Brain pericyte (primary cell): ENCODE data around the gene KCNMA1.

Experiments
- DNase-seq: peaks from one replicate; pipeline ENCODE4 v3.0.0-alpha.2; 2012; ENCODE audit warnings: low read depth, low spot score

Gene KCNMA1

DNA sequence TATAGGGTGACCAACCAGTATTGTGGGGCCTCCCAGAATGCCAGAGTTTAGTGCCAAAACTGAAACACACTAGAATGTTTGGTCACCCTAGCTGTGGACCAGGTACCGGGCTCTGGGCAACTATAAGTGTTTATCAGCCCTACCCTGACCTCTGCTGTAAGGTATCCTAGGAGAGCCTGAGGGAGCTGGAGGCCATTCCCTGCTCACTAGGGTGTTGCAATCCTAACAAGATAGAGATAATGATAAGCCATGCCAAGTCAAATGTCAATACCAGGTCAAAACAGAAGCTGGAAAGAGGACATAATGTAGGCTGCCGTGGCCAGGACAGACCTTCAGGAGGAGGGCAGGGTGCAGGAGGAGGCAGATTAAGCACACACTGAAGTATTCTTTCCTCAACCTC is 151.8 kb downstream of the KCNMA1 start:
- DNase-seq: no peak

DNA sequence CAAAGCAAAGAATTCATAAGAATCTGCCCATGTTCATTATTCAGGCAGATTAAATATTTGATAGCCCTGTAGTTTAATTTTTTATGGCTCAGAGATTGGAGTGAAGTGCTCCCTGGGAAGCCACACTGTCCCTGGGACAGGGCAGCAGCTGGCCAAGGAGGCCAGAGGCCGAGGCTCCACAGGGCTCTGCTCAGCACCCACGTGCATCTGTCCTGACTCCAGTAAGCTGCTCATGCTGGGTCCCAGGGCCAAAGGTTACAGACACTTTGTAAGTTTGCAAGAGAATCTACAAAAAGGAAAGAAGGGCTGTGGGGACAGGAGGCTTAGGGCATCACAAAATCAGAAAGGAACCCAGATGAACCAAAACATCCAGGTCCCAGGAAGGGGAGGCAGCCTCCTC is 155.5 kb downstream of the KCNMA1 start:
- DNase-seq: no peak

DNA sequence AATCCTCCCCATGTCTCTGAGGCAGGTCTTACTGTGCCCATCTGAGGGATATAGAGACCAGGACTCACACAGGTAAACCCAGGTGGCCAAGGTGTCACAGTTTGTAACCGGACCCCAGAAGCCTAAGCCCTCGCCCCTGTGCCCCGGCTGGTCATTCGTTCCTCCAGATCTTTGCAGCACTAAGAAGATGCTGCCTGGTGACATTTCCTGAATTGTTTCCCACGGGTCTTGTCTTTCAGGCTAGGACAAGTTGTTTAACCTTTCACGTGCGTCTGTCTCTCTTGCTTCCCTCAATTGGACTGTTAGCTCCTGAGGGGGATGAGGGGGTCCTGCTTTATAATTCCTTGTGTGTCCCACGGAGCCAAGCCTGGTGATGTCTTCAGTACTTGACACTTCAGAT is 158.0 kb downstream of the KCNMA1 start:
- no peak for DNase-seq

DNA sequence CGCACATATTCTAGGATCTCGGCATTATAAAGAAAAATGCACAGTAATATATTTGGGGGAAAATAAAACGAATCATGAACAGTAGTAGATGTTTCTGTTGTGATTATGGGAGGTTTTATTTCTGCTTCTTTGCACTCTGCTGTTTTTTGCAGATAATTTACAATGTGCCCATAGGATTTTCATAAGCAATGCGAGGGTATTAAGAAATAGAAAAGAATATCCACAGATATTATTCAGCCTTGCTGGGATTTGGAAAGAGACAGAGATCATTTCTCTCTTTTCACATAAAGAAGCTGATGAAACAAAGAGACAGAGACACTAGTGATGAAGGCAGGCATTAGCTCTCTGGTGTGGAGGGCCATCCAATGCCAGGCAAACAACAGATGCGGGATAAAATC is 158.6 kb downstream of the KCNMA1 start:
- no peak for DNase-seq

DNA sequence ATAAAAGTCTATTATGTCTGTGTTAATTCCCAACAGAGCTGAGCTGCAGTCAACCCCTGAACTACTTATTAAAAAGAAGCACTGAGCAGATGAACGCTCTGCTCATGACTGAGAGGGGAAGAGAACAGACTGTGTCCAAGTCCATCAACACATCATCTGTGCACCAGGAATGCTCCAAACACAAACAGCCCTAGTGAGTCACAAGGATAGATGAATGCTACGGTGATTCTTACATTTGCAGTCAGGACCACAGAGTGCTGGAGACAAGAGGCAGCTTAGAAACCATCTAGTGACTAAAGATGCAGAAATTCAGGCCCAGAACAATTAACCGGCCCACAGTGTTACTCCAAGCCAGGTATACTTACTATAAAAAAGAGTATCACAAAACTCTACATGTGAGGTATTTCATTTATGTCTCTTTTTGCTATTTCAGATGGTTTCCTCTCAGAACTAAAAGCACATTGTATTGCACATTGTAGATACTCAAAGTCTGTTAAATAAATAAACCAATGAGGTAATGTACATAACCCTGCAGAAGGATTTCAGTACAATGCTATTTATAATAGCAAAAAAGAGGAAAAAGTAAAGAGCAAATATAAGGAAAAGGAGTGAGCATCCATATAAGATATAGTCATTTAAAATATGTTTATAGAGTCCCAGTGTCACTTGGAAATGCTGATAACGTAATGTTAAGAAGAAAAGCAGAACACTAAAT is 159.2 kb downstream of the KCNMA1 start:
- no peak for DNase-seq

DNA sequence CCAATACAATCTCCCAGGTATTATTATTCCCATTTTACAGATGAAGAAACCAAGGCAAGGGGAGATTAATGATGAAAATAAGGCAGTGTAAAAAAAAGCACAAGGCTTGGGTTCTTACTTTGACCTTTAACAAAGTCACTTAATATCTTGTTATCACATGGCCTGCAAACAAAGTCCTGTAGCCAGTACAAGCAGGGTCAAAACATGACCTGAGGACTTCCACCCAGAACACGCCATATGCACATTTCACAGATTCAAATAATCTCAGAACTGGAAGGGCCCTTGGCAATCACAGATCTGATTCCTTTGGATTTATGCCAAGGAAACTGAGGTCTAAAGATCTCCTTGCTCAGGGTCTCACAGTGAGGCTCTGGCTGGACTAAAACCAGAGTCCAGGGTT is 162.1 kb downstream of the KCNMA1 start:
- DNase-seq: no peak

DNA sequence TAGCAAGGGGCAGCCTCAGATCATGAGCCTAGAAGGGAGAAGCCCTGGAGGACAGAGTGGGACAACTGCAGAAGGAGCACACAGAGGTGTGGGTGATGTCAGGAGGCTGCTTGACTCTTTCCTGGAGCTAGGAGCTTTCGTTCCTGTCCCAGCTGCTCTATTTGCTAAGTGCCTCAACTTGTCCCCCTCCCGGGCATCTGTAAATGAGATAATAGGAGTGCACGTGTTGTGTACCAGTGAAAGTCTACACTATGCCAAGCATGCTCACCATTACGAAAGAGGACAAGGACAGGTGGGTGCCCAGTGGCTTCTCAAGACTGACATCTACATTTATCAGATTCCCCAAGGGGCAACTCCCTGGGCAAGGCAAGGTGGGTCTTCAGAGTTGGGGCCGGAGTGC is 162.7 kb downstream of the KCNMA1 start:
- DNase-seq: no peak

DNA sequence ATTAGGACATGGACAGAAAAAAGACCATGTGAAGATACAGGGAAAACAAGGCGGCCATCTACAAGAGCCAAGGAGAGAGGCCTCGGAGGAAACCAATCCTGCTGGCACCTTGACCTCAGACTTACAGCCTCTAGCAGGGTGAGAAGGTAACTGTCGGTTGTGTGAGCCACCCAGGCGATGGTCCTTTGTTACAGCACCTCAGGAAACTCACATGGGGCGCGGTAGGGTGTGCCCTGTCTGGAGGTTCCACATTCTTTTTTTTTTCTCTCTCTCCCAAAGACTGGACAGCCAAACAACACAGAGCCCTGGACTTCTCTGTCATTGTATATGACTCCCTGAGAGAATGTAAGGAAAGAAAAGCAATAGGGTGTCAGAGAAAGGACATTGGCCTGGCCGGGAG is 163.2 kb downstream of the KCNMA1 start:
- DNase-seq: no peak

DNA sequence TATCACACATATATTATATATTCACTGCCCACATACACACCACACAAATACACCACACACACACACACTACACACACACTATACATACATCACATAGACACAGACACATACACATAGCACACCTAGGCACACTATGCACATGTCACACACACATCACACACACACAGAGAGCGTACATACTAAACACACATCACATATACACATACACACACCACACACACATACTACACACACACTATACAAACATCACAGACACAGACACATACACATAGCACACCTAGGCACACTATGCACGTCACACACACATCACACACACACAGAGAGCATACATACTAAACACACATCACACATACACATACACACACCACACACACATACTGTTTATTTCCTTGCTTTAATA is 165.5 kb downstream of the KCNMA1 start:
- DNase-seq: no peak

DNA sequence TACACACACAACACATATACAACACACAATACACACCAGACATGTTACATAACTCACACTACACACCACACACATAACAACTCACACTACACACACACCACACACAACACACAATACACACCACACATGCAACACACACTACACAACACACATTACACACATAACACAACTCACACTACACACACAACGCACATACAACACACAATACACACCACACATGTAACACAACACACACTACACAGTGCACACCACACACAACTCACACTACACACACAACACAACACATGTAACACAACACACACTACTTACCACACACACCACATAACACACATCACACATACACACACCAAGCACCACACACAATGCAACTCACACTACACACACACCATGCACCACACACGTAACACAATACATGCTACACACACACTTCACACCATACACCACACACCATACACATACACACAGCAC is 166.5 kb downstream of the KCNMA1 start:
- no peak for DNase-seq

DNA sequence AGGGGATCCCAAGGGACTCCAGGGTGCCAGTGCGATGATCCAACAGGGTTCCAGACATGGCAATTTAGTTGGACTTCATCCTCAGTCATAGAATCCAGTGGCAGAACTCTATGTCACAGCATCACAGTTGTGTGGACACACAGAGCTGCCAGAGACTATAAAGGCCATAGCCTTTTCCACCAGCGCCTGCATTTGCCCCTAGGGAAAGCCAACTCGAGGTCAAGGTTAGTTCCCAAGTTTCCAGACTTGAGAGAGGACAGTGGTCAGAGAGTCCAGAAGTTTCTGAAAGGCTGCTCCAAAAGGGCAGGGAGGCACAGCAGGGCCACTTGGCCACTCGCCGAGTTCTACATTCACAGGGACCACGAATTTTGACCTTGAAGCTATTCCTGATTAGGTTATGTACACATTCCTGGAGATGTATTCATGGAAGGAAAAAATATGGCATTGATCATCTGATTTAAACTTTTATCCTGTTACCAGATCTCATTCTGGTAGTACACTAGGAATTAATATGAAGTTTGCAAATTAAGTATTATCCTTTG is 170.1 kb downstream of the KCNMA1 start:
- no peak for DNase-seq

DNA sequence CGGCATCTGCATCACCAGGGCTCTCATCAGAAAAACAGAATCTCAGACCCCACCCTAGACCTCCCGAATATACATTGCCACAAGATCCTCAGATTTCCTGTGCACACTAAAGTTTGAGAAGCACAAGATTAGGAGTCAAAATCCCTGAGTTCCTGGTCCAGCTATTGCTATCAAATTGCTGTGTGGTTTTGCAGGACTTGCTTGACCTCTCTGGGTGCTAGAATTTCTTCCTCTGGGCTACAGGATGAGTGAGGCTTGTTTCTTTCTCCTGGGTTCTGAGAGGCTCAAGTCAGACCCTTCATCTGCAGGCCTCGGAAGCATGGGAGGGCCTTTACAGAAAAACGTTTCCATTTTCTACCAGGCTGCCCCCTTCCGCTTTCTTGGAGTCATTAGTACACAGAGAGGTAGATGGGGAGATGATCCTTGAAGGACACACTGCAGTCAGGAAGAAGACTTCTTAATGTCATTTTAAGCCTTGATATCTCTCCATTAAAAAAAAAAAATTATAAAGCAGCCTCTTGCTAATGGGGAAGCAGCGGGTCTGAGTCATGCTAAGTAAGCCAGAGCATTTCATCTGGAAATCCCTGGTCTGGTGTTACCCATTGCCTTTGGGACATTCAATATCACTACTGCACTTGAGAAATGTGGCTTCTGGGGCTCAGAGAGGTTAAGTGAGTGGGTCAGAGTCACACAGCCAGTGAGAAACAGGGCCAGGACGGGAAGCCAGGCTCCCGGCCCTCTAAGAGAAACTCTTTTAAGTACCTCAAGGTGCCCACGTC is 173.5 kb downstream of the KCNMA1 start:
- no peak for DNase-seq

DNA sequence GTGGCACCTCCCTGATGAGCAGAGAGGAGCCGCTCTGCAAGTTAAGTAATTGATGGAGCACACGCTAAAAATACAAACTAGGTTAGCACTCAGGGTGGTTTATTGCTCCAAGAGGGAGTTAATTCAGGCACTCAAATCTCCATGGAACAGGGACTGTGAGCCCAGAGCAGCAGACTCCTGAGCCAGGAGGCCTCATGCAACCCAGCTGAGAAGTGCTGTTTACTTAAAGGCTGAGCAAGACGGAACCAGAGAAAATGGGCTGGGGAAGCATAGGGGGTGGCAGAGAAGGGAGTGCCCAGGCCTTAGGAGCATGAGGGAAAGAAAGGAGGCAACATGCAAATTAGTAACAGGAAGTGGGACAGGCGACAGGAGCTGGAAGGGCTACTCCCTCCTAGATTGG is 174.1 kb downstream of the KCNMA1 start:
- DNase-seq: no peak

DNA sequence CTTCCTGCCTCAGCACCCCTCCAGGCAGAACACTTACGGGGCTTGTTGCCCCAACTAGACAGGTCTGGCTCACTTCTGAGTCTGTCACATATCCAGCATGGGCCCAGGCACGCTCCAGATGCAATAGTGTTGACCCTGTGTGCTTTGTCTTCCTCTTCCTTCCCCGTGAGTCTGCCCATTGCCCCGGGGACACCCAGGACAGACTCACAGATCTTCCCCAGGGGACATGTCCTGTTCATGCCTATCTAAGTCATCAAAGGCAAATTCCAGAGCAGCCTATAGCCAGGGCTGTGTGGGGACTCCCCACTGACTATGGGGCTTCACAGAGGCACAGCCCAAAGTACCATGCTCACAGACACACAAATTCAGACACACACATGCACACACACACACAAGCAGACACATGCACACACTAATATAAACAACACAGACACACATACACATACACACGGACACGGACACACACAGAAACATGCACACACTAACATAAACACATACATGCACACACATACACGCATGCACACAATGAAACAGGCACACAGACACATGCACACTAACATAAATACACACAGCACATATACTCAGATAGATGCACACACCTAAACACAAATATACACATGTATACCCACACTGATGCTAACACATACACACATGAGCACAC is 175.8 kb downstream of the KCNMA1 start:
- no peak for DNase-seq

DNA sequence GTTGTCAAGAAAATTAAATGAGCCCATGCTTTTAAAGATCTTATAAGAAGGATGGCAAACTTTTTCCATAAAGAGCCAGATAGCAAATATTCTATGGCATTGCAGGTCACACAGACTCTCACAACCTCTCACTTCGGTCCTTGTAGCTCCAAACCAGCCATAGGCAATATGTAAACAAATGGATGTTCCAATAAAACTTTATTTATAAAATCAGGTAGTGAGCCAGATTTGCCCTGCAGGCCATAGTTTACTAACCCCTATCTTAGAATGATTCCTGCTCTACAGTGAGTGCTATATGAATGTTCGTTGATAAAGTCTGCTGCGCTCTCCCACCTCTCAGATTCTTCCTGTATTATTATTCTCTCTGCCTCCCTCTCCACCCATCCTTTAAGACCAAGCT is 177.7 kb downstream of the KCNMA1 start:
- no peak for DNase-seq

DNA sequence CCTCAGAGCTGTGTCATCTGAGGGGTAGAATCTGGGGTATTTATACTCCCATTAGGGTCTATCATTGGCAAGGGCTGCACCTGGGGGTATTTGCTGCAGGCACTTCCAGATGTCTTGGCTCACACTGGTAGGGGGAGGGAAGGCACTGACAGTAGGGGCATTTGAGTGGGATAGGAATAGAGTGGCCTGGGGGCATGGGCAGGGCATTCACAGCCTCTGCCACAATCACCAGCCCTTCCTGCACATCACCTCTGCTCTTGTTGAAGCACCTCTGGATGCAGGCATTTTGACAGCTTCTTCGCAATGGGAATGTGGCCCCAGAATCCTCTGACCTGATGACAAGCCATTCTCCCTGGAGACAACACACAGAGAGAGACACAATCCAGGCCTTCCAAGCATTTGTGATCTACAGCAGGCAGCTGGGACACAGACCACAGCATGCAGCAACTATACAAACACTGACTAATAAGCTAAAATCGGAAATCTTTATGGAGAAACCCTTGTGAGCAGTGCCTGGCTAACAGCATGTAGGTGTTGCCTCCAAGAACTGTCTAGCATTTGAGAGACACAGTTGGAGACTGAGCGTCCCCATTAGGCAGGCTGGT is 178.5 kb downstream of the KCNMA1 start:
- no peak for DNase-seq

DNA sequence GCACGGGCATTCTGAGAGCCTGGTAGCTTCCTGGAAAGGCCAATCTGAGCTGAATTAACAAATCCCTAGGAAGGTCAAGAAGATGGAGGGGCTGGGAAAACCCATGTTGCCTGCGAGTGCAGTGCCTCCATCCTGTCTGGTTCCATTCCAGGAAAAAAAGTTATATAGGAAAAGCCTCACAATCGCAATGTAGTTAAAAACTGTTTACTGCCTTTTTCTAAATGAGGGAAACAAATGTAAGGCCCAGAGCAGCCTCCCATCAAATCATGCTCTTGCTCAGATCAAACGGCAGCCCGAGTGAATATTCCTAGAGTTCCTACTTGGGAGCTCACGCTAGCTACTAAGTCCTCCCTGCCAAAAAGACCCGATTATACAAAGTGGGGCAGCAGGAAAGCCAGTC is 179.9 kb downstream of the KCNMA1 start:
- DNase-seq: no peak

DNA sequence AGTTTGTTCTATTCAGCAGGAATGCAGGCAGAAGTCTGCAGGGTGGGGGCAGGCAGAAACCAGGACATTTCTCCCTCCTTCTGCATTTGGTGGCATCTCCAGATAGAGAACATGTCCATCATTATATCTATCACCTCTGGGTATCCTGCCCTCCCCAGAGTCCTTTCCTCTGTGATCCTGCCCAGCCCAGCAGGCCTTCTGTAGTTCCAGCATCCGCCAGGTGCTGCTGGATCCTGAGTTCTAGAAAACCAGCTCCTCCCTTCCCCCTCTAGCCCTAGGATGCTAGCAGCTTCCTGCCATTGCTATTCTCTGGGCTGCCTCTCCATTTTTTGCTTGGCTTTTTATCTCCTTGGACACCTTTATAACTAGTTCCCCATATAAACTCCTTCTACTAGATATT is 180.3 kb downstream of the KCNMA1 start:
- DNase-seq: no peak

DNA sequence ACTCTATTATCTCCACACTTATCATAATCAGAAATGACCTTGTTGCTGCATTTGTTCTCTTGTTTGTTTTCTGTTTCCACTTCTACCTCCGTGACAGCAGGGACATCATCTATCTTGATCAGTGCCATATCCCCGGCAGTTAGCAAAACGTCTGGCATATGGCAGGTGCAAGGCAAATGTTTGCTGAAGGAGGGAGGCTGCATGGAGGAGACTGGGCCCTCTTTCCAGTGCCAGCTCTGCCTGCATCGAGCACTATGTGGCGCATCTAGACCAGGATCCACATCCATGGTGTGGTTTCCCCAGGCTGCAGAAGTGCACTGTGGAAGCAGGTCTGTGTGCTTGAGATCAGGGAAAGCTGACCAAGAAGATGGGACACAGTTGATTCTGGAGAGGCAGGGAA is 181.2 kb downstream of the KCNMA1 start:
- DNase-seq: no peak

DNA sequence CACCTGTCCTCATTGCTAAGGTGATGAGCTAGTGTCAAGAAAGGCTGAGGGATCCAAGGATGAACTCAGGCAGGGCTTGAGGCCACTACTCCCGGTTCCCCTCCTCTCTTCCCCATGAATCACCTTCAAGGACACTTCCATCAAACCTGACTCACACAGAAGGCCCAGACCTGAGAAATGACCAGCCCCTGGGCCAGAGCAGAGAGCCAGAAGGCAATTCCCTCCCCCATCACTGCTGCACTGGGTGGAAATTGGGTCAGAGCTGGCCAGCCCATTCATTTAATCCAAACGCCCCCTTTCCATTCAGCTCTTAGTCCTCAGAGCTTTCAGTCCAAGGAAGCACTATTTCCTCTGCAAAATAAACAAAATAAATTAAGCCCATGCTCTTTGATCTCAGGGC is 182.0 kb downstream of the KCNMA1 start:
- no peak for DNase-seq

DNA sequence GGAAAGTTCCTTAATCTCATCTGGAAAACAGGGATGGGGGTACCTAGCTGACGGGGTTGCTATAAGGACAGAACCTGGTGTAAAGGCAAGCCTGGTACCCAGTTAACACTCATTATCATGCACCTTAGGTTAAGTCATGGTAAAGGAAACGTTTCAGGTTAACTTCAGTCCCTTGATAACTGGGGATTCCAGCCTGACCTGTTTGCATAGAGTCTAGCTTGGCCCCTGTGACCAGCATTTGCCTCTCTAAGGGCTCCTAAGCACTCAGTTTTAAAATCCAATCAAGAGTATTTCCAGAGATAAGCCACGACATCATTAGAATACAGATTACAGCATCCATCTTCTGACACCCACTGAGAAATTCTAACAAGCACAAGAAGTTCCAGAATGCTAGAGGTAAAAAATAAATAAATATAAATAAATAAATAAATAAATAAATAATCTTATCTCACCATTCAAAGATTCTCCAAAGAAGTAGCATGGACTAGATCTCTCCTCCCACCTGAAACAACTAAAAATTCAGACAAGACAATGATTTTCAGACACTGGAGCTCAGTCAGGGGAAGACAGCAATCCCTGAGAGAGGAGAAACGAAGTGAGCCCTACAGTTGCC is 184.6 kb downstream of the KCNMA1 start:
- no peak for DNase-seq

DNA sequence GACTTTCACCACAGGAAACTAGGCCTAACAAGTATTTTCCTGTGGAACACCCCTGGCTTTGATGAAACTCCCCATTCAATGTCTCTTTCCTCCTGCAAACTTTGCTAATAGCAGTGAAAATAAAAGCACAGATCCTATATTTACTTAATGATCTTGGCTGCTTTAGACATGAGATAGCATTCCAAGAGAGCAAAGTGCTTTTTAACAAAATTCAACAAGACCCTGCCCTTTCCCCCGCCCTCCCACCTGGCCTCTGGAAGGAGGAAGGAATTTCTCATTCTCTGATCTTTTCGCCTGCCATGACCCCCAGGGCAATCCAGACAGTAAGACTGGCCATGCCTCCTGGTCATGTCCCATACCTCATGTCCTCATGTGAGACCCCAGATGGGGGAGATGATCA is 185.7 kb downstream of the KCNMA1 start:
- no peak for DNase-seq
